Stimulated activated CD8-positive, alpha-beta memory T cell treated with anti-CD3 and anti-CD28 coated beads, Interleukin-4, amount 100 ng/mL, for 1 hour (primary cell): Measurements from ENCODE around the gene GPAT3.
"Not testable (repeated sequence)": the region's sequence is repeated elsewhere in the genome, so short reads cannot be mapped to it uniquely, and the experiment has no call there.

Experiments used
- DNase-seq, 2 donors: peaks; one replicate each; pipeline ENCODE4 v3.0.0-alpha.2; 2020; ENCODE audit warnings: low read depth in 2 of 2, low spot score in 1 of 2

The GPAT3 gene

GRCh38 chr4:83591730-83592129, 55.8 kb downstream of the GPAT3 start:
- DNase-seq = no peak

- no peak for DNase-seq
Measured at GRCh38 chr4:83599183-83599582, 63.3 kb downstream of the GPAT3 start.

GRCh38 chr4:83603129-83603528, 67.2 kb downstream of the GPAT3 start:
- DNase-seq = no peak

- no peak for DNase-seq
Measured at GRCh38 chr4:83604321-83604720, 68.4 kb downstream of the GPAT3 start.

GRCh38 chr4:83605210-83605609, 69.3 kb downstream of the GPAT3 start:
- no peak for DNase-seq

- DNase-seq = no peak
Measured at GRCh38 chr4:83605744-83606172, 69.8 kb downstream of the GPAT3 start.

GRCh38 chr4:83606460-83606859, 70.6 kb downstream of the GPAT3 start:
- DNase-seq = no peak

- DNase-seq = no peak
Measured at GRCh38 chr4:83606898-83607297, 71.0 kb downstream of the GPAT3 start.

- no peak for DNase-seq
Measured at GRCh38 chr4:83609365-83609764, 73.5 kb downstream of the GPAT3 start.

GRCh38 chr4:83610729-83611128, 74.8 kb downstream of the GPAT3 start:
- DNase-seq = no peak

- no peak for DNase-seq
Measured at GRCh38 chr4:83613023-83613422, 77.1 kb downstream of the GPAT3 start.

GRCh38 chr4:83613994-83614393, 78.1 kb downstream of the GPAT3 start:
- no peak for DNase-seq

GRCh38 chr4:83616252-83616651, 80.3 kb downstream of the GPAT3 start:
- no peak for DNase-seq

GRCh38 chr4:83617371-83618035, 81.6 kb downstream of the GPAT3 start:
- DNase-seq = no peak

GRCh38 chr4:83618431-83618830, 82.5 kb downstream of the GPAT3 start:
- DNase-seq = no peak

GRCh38 chr4:83618991-83619645, 83.2 kb downstream of the GPAT3 start:
- DNase-seq = no peak

- DNase-seq = not testable (repeated sequence)
Measured at GRCh38 chr4:83622127-83622526, 86.2 kb downstream of the GPAT3 start.

- DNase-seq = no peak
Measured at GRCh38 chr4:83625821-83626220, 89.9 kb downstream of the GPAT3 start.

GRCh38 chr4:83626245-83626836, 90.4 kb downstream of the GPAT3 start:
- DNase-seq = no peak

GRCh38 chr4:83629945-83630721, 94.2 kb downstream of the GPAT3 start:
- no peak for DNase-seq

- DNase-seq = no peak
Measured at GRCh38 chr4:83631066-83631465, 95.2 kb downstream of the GPAT3 start.

GRCh38 chr4:83636930-83637329, 101.0 kb downstream of the GPAT3 start:
- no peak for DNase-seq
